ENCODE data around the gene CDK15. TPM values are rescaled to one million over a fixed set of nuclear protein-coding genes. Genes with fewer than 3 reads are reported as not detected.

The CDK15 gene
- total and polyA plus RNA-seq, 9 of the 15 experiments (the other 6 are each of a cell fraction or from before 2014, with no cell fraction given), result not detected

- Histone ChIP-seq H3K9me3 (replicated peaks; ENCODE audit: control insufficient read depth, insufficient read depth, low read depth, low read length) (no peaks in the 10 kb centered on the region), H3K27me3 (ENCODE audit: control insufficient read depth in 2 of 2, insufficient read depth in 2 of 2, low read length in 2 of 2) (peaks cover 2 to 9% of the 10 kb centered on the region in 2 experiments; a peak in 1 of 5 replicates), H3K4me2 (ENCODE audit: insufficient read depth, low read length) (no peak overlapping the region), H3K27ac (ENCODE audit: extremely low read depth, low read depth, low read length) (no peak overlapping the region), H2AFZ (ENCODE audit: low read depth, low read length) (no peak overlapping the region), H3K4me1 (replicated peaks in 1 of 2; ENCODE audit: control insufficient read depth in 2 of 2, insufficient read depth in 2 of 2, low read length in 2 of 2) (peaks cover 0 to 12% of the 10 kb centered on the region in 2 experiments; a peak in 3 of 5 replicates), H3K9me1 (ENCODE audit: control insufficient read depth, insufficient read depth, low read length) (no peaks in the 10 kb centered on the region), H3K9ac (ENCODE audit: insufficient read depth in 1 of 2, low read depth in 2 of 2, low read length in 2 of 2) (no peak overlapping the region), H4K20me1 (replicated peaks; ENCODE audit: control insufficient read depth, insufficient read depth, low read length) (no peaks in the 10 kb centered on the region), H3K79me2 (ENCODE audit: control insufficient read depth, insufficient read depth, low read length) (no peaks in the 10 kb centered on the region), H3K4me3 (no peak overlapping the region), H3K36me3 (ENCODE audit: control insufficient read depth, insufficient read depth, low read length) (no peaks in the 10 kb centered on the region)
- in situ Hi-C loops (cut with MboI), result no loop called here
- TF ChIP-seq TFAM (CRISPR knock-in tag; conservative IDR thresholded peaks at IDR 0.05) (no peak), ZNF316 (IDR thresholded peaks at IDR 0.05) (peak; percentile 36; the same call in 1 of the 2 replicates)
- ATAC-seq, result no peak
- no peak for DNase-seq (ENCODE audit: extremely low read depth in 1 of 4, low spot score in 3 of 4)
- intact Hi-C loops (cut with micrococcal nuclease), result no loop called here
- FAIRE-seq, result no peak
- POLR2A ChIA-PET, result interaction anchor here (0.8 kb wide), 1 partner anchor 13 kb away, joined by 4 read pairs; no protein-coding TSS in a partner anchor
- WGBS (ENCODE audit: insufficient coverage, low coverage, missing lambda C conversion rate), result 11% methylated on average over 4 of the region's 4 CpGs
- BruUV-seq (replicated peaks), result no TSS peak
- CTCF ChIA-PET (ENCODE audit: low intra/inter-chr PET ratio), result no interaction called here
Measured at GRCh38 chr2:201909348-201909747, 103.0 kb downstream of the CDK15 start.

DNA sequence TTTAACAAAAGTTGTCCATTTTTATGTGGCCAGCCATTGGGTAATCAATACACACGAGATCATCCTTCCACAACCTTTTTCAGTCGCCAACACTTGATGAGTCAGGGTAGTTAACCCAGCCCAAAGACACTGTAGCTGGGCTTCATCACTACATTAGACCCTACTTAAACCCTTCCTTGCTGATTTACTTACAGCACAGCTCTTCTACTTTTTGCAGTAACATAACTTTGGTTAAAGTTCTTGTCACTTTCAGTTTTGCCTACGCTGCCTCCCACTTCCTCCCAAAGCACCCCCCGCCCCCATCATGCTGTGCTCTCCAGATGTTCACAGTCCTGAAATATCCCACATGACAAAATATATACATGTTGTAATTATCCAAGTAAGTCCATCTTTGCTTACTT, 103.6 kb downstream of the CDK15 start:
- Histone ChIP-seq H3K27ac (ENCODE audit: extremely low read depth, low read depth, low read length) (no peak overlapping the region), H2AFZ (ENCODE audit: low read depth, low read length) (no peak overlapping the region), H3K9me3 (replicated peaks; ENCODE audit: control insufficient read depth, insufficient read depth, low read depth, low read length) (no peaks in the 10 kb centered on the region), H3K36me3 (ENCODE audit: control insufficient read depth, insufficient read depth, low read length) (no peaks in the 10 kb centered on the region), H3K9me1 (ENCODE audit: control insufficient read depth, insufficient read depth, low read length) (no peaks in the 10 kb centered on the region), H3K9ac (ENCODE audit: insufficient read depth in 1 of 2, low read depth in 2 of 2, low read length in 2 of 2) (no peak overlapping the region), H4K20me1 (replicated peaks; ENCODE audit: control insufficient read depth, insufficient read depth, low read length) (no peaks in the 10 kb centered on the region), H3K4me3 (no peak overlapping the region), H3K4me1 (replicated peaks in 1 of 2; ENCODE audit: control insufficient read depth in 2 of 2, insufficient read depth in 2 of 2, low read length in 2 of 2) (peaks cover 0 to 12% of the 10 kb centered on the region in 2 experiments; a peak in 3 of 5 replicates), H3K4me2 (ENCODE audit: insufficient read depth, low read length) (no peak overlapping the region), H3K27me3 (ENCODE audit: control insufficient read depth in 2 of 2, insufficient read depth in 2 of 2, low read length in 2 of 2) (peaks cover 2 to 9% of the 10 kb centered on the region in 2 experiments; a peak in 1 of 5 replicates), H3K79me2 (ENCODE audit: control insufficient read depth, insufficient read depth, low read length) (no peaks in the 10 kb centered on the region)
- TF ChIP-seq, protein P1, sequence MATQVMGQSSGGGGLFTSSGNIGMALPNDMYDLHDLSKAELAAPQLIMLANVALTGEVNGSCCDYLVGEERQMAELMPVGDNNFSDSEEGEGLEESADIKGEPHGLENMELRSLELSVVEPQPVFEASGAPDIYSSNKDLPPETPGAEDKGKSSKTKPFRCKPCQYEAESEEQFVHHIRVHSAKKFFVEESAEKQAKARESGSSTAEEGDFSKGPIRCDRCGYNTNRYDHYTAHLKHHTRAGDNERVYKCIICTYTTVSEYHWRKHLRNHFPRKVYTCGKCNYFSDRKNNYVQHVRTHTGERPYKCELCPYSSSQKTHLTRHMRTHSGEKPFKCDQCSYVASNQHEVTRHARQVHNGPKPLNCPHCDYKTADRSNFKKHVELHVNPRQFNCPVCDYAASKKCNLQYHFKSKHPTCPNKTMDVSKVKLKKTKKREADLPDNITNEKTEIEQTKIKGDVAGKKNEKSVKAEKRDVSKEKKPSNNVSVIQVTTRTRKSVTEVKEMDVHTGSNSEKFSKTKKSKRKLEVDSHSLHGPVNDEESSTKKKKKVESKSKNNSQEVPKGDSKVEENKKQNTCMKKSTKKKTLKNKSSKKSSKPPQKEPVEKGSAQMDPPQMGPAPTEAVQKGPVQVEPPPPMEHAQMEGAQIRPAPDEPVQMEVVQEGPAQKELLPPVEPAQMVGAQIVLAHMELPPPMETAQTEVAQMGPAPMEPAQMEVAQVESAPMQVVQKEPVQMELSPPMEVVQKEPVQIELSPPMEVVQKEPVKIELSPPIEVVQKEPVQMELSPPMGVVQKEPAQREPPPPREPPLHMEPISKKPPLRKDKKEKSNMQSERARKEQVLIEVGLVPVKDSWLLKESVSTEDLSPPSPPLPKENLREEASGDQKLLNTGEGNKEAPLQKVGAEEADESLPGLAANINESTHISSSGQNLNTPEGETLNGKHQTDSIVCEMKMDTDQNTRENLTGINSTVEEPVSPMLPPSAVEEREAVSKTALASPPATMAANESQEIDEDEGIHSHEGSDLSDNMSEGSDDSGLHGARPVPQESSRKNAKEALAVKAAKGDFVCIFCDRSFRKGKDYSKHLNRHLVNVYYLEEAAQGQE (IDR thresholded peaks at IDR 0.05; ENCODE audit: borderline replicate concordance), result peak; percentile 23; the same call in 1 of the 2 replicates
- TF ChIP-seq, protein P1 (CRISPR knock-in tag; IDR thresholded peaks at IDR 0.05; ENCODE audit: low read depth), result no peak
- TF ChIP-seq MXI1 (IDR thresholded peaks at IDR 0.05; ENCODE audit: low read depth, low read length) (no peak), NONO (IDR thresholded peaks at IDR 0.05; ENCODE audit: low read depth in 2 of 2, low read length in 1 of 2) (no peak), LCOR (CRISPR knock-in tag; IDR thresholded peaks at IDR 0.05) (no peak), SPI1 (IDR thresholded peaks at IDR 0.05; ENCODE audit: borderline replicate concordance, low read depth, low read length) (peak; percentile 25; the same call in 1 of the 2 replicates)
- 0% methylated on average over 4 of the region's 4 CpGs for WGBS (ENCODE audit: insufficient coverage, low coverage, missing lambda C conversion rate)
- intact Hi-C loops (cut with micrococcal nuclease) (no loop called here), in situ Hi-C loops (cut with MboI) (no loop called here)
- POLR2A ChIA-PET, result no interaction called here
- CTCF ChIA-PET (ENCODE audit: low intra/inter-chr PET ratio), result no interaction called here
- no TSS peak for BruUV-seq (replicated peaks)
- DNase-seq (ENCODE audit: extremely low read depth in 1 of 4, low spot score in 3 of 4), result no peak
- no peak for FAIRE-seq
- ATAC-seq, result no peak

Measured in K562 (cell line).